ENCODE measurements around the gene SOX13.

Gene SOX13

DNA sequence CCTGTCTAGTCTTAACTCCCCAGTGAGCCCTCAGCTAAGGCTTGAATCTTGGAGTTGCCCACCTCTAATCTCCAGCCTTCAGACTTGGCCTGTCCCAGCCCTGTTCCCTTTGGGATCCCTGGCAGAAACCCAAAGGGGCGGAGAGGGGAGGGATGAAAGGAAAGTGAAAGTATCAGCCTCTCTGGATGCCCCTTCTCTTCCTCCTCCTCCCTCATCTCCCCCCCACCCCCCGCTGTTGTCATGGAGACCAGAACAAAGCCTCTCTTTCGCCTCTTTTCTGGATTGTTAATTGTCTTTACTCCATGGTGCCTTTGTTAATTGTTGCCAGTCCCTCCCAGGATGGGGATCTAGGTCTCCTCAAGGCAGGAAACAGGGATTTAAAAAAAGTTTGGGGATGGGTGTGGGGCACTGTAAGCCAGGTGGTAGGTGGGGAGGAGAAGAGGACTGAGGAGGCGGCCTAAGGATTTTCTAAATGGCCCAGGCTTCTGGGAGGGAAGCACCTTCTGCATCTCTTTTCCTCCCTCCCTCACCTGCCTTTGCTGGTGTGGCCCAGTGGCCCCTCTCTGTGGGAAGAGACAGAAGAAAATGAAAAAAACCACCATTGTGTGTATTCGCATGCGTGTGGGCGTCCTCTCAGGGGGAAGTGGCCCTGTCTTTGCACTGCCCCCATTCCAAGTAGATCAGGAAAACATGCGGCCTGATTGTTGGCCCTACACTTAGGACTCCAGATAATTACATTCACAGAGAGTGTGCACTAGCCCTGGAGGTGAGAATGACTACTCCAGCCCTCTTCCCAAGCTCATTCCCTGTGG lies 7.5 kb upstream of the SOX13 start:
- DNase-seq (ENCODE audit: low read depth), result no peak

DNA sequence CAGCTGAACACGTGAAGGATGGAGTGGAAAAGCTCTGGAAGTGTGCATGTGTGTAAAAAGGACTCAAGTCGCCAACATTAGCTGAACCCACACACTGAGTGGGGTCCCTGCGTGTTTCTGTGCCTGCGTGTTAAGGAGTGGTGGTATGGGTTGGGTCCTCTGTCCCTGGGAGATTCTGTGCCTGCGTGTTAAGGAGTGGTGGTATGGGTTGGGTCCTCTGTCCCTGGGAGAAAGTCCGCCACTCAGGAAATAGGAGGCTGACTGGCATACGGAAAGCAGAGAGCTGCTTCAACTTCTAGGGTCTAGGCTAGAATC lies 7.0 kb upstream of the SOX13 start:
- DNase-seq (ENCODE audit: low read depth), result no peak

DNA sequence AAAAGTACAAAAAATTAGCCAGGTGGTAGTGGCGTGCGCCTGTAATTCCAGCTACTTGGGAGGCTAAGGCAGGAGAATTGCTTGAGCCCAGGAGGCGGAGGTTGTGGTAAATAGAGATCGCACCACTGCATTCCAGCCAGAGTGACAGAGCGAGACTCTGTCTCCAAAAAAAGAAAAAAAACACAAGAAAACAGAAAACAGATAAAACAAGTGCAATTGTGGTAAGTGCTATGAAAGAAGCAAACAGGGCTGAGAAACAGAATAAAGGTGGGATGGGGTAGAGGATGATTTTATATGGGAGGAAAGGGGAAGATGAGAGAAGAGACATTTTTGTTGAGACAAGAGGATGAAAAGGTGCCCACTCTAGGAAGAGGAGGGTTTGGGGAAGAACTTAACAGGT lies 5.0 kb upstream of the SOX13 start:
- no peak for DNase-seq (ENCODE audit: low read depth)

DNA sequence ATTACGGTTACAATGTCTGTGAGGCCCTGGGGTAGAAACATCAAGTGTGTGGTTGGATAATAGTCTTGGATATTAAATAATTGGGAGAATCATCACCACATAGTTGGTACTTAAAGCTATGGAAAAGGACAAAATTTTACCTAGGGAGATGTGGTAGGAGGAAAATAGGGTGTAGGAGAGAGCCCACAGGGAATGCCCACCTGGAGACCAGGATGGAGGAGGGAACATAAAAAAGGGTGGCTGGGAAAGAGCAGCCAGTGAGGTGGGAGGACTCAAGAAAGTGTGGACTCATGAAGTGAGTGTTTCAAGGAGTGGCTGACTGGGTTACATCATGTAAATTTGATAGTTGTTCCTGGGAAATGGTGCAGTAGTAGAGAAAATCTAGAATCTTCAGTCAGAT lies 3.0 kb upstream of the SOX13 start:
- no peak for DNase-seq (ENCODE audit: low read depth)

DNA sequence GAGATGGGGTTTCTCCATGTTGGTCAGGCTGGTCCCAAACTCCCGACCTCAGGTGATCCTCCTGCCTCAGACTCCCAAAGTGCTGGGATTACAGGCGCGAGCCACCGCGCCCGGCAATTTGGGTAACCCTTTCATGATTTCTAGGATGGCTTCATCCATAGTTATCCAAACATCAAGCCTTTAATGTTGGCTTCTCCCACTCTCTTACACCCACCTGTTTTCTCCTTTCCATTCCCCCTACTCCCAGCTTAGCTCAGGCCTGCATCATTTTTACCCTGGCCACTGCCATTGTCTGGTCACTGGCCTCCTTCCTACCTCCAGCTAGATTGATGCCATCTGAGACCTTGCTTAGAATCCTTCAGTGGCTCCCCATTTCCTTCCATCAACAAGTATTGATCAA lies 2.0 kb upstream of the SOX13 start:
- no peak for DNase-seq (ENCODE audit: low read depth)

DNA sequence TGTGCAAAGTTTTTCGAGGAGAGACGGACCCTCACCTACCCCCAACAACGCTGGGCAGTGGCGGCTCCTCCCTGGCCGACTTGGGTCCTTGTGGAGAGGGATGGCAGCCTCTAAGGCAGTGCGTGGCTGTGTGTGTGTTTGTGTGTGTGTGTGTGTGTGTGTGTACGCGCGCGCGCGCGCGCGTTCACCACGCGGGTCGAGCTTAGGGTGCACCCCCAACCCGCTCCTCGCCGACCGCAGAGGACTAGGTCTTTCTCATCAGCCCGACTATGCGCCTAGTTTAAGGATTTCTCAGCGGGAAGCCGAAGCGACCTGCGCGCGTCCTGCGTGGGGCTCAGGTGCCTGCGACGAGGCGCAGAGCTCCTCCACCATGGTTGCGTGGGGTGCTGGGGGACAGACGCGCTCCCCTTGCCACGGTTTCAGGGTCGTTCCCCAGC lies 940 bp downstream of the SOX13 start:
- no peak for DNase-seq (ENCODE audit: low read depth)

DNA sequence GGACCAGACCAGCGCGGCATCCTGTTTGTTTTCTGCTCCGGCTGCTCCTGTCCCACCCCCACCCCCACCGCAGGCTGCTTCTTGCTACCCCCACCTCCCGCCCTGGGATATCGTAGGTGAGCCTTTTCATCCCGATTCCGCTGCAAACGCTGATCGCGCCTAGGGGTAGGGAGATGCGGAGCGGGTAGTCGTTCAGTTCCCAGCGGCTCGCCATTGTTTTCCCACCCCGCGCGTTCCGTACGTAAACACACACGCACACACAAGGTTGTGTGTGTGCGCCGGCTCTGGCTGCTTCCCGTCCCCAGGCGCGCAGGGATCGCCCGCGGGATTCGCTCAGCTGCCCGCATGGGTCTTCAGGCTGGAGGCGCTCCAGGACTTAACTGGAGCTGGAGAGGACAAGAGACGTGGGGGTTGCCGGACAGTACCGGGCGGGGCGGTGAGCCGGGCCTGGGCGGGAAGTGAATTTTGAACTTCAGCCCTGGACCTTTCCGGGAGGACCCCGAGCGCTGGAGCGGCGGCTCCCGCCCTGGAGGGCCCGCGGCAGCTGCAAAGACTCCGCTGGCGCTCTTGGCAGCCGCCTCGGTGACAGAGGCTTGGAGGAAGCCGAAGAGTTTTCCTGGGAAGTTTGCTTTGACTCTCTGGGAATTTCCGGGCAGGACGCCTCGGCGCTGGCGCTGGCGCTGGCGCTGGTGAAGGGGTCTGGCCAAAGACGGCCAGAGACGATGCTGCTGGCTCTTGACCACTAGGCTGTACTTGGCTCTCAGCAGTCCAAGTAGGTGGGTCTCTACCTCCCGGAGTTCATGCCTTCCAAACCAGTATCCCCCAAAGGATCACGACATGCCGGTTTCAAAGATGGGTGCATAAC lies 1.6 kb downstream of the SOX13 start:
- DNase-seq (ENCODE audit: low read depth), result no peak

DNA sequence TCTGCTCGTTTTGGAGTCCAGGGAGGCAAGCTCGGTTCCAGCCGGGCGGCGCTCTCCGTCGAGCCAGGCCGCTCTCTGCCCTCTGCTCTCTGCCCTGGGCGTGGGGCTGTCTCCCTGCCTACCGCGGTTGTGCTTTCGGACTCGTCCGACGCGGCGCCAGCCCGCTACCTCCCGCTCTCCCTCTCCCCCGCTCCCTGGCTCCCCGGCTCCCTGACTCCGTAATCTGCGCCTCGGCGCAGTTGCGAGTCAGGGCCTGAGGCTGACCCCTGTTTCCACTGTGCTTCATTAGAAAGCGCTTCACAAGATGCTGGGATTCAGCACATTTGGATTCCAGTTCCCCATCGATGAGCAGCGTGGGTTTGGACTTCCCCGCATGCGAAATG lies 2.2 kb downstream of the SOX13 start:
- no peak for DNase-seq (ENCODE audit: low read depth)

DNA sequence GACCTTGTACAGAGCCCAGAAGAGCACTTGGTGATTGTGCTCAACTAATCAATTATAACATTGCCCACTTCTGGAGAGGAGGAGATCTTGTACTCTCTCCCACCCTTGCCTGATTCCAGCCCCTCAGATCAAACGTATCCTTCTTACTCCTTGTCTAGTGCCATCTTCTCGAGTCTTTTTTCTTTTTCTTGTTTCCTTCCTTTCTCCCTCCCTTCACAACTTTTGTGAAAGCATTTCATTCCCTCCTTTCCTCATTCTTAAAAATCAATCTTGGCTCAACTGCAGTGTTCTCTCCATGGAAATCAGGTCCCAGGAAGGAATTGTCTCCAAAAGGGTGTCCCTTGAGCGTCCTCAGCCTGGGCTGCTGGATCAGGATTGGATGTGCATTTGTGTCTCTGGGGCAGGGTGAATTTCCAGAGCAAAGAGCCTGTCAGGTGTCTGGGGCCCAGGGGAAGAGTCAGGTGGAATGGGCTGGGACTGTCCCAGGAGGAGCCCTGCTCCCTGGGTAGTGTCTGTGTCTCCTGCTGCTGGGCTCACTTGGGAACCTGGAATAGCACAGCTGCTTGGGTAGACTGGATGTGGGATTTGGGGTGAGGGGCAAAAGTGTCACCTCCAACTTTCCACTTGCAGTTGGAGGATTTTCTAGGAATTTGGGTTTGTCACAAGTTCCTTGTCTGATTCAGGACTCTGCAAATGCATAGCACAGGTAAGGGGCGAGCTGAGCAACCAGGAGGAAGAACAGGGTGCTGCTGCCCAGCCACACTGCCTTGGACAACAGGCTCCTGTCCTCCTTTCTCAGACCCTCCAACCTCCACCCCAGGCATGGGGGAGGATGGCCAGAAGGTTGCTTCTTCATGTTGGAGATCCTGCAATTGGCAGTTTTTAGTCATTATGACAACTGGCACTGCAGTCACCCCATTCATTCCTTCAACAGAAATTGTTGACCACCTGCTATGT lies 3.3 kb downstream of the SOX13 start:
- DNase-seq (ENCODE audit: low read depth), result no peak

DNA sequence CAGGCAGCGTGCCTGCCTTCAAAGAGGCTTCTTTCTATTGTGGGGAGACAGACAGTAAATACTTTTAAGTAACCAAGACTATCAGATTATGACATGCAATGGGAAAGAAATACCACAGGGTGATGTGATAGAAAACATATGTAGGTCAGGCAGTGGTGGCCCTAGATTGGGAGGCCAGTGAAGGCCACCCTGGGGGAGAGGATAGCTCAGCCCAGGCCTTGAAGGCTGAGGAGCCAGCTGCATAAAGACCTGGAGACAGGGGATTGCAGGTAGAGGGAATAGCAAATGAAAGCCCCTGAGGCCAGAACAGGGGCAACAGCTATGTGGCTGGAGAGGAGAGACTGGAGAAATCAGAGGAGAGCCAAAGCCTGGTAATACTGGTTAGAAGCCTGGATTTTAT lies 4.0 kb downstream of the SOX13 start:
- no peak for DNase-seq (ENCODE audit: low read depth)

DNA sequence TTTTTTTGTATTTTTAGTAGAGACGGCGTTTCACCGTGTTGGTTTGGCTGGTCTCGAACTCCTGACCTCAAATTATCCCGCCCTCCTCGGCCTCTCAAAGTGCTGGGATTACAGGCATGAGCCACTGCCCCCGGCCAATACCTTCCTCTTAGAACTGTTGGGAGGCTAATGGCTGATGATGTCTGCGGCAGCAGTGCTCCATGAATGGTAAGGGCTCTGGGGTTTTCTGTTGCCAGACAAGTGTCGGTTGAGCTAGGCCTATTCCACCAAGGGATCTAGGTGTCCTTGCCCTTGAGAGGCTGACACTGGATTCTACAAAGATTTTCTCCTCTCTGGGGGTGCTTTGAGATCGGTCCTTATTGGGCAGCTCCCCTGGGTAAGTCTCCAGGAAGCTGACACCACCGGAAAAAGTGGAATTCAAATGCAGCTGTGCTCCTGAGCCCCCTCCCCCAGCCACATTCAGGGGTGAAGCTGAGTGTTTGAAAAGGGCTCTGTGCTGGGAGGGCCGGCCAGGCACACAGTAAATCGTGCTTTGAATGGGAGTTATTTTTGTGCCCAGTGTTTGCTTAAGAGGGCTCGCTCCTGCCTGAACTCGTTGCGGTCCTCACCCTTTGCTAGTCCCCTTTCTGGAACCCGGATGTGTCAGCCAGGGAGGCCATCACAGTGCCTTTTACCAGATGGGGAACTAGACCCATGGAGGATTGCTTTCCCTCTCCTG lies 5.2 kb downstream of the SOX13 start:
- DNase-seq (ENCODE audit: low read depth), result no peak

DNA sequence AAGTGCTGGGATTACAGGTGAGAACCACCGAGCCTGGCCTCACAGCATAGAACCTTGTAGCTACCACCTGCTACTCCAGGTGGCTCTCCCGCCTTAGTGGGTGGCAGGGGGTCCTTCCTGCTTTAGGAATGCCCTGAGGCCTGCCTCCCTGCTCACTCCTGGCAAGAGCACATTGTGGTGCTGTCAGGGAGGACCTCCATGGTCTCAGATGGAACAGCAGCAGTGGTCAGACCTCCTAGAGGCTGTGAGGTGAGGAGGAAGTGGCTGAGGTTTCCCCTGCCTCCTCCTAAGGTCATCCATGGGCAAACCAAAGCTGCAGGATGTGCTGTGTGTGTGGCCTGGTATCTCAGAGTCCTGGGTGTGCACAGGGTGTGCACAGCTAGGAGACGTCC lies 6.7 kb downstream of the SOX13 start:
- no peak for DNase-seq (ENCODE audit: low read depth)

DNA sequence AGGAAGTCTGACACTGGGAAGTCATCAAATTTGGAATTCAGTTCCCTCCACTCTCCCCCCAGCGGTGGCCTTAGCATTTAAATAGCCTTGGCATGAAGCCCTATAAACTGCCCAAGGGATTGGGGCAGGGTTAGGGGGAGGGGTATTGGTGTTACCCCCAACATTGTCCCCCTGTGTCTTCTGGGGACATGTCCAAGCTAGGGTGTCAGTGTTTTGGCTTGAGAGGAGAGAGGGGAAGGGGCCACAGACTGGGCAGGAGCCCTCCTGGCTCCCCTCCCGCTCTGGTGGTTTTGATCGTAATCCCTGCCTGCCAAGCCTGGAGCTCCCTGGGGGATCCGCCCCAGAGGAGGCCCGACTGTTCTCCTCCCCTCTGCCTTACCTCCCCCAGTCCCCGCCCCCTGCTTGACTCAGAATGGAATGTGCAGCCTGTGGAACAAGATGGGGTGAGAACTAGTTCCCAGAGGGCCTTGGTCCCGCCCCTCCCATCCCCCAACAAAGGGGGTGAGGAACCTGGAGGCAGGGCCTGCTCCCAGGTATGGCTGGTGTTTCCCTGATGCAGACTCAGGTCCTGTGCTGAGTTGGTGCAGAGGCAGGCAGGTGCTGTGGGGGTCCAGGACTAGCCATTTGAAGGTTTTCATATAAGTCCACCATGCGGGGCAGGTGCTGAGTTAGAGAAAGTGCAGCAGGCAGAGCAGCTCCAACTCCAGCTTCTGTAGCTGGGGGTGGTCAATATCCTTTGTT lies 7.4 kb downstream of the SOX13 start:
- no peak for DNase-seq (ENCODE audit: low read depth)

DNA sequence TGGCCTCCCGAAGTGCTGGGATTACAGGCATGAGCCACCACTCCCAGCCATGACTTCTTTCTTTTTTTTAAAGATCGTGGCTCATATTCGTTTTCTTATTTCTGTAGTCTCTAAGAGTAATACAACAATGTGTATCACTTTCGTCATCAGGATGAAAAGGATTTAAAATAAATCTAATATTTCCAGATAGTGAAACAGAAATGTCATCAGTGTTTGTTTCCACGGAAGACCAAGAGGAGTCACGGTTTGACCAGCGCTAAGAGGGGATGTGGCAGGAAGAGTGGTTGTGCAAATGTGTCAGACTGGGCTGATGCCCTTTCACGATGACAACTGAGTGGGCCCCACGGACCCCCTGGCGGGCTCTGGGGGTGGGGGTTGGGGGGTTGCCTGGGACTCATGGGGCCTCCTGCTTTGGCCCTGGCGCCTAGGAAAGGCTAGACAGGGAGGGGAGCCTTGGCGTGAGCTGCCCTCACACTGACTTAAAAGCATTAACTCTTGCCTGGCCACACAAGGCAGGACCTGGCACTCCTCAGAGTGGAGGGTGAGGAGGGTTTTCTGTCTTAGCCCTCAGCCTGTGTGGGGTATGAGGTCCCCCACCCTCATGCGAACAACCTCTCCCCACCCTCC lies 8.4 kb downstream of the SOX13 start:
- DNase-seq (ENCODE audit: low read depth), result no peak

DNA sequence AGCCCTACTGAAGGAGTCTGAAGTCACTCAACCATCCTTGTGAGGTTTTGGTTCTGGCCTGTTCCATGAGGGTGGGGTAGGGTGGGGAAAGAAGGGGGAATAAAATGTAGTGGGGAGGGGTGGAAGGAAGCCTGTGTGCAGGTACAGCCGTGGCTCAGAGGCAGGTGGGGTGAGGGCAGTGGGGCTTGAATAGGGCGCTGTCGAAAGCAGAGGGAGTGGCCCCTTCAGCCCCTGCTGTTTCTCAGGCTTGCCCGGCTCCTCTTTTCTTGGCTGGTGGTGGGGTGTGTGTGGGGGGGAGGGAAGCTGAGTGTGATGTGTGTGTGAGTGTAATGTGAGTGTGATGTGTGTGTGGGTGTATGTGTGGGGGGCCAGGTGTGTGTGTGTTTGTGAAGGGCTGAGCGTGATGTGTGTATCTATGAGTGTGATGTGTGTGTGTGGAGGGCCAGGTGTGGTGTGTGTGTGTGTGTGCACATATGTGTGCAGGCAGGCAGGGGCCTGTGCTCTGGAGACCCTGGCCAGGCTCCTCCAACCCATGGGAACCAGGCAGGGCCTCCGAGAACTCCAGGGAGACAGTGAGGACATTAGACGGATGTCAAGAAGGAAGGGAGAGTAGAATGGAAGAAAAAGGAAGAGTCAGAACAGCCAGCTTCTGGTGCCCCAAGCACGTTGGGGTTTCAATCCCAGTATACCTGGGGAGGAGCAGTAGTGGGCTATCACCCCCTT lies 9.0 kb downstream of the SOX13 start:
- no peak for DNase-seq (ENCODE audit: low read depth)

DNA sequence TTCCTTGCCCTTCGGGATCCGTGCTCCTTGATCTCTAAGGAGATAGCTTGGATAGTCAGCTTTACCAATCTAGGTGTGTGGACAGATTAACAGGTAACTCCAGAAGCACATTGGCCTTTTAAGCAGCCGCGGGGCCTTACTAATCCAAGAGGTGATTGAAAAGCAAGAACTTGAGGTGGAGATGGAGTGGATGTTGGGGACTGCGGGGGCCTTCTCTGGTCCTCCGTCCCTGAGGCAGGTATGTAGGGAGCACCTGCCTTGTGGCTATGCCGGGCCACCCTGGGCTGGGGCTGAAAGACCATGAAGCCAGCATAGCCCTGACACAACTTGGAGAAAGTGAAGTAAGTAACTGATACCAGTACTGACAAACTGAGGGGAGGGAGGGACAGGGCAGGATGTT lies 10.6 kb downstream of the SOX13 start:
- DNase-seq (ENCODE audit: low read depth), result no peak

DNA sequence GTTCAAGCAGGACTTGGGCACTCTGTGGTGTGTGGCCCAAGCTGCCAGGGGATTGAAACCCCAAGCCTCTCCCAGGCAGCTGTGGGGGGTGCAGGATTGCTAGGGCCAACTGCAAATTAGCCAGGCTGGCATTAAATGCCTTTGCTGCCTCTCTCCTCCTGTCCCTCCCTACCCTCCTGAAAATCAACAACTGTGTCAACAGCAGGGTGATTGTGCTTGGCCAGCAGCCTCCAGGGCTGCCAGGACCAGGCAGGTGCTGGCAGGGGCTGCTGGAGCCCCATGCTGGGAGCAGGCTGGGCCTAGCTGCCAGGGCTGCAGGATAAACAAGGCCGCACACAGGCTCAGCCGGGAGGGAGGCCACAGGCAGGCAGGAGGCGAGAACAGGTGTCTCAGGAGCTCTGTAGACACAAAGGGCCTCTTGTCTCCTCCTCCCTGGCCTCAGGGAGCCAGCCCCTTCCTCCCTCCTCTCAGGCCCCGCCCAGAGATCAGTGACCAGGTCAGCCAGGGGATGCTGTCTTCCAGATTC lies 11.4 kb downstream of the SOX13 start:
- DNase-seq (ENCODE audit: low read depth), result no peak

DNA sequence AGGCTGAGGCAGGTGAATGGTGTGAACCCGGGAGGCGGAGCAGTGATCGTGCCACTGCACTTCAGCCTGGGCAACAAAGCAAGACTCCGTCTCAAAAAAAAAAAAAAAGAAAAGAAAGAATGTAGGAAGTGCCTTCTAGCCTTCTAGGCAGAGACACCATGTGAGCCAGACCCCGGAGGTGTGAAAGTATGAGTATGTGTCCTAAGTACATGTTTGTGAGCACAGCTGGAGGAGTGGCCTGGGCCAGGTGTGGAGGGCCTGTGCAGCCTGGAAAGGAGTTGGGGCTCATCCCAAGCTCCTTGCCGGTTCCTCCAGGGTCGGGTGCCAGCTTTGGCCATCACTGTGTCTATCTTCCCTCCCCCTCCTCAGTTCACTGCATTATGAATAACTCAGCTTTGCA lies 13.0 kb downstream of the SOX13 start:
- DNase-seq (ENCODE audit: low read depth), result no peak

DNA sequence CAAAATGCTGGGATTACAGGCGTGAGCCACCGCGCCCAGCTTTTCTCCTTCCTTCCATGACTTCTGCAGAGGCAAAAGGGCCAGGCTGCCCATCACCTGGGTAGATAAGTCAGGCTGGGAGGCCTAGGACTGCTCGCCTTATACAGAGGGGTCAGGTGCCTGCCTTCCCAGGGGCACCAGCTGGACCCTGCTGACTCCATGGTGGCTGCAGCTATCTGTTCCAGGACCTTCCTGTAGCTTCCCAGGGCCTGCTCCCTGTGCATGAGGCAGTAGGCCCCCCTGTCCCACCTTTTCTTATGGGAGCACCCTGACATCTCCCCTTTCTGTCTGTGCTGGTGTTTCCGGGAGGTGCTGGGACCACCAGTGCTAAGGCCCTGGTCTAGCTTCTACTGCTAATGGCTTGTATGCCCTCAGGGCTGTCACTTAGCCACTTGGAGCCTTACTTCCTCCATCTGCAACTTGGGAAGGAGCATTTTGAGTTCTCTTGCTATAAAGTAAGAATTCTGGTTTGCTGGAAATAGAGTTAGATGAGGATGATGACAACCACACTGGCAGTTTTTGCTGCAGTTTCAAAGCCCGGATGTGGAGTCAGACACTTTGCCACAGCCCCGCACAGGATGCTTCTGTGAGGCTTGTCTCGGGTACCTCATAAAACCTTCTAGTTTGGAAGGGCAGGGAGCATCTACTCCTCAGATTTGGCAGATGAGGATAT lies 14.4 kb downstream of the SOX13 start:
- DNase-seq (ENCODE audit: low read depth), result no peak
